Measurements from ENCODE around the gene ABHD6. TPM values are rescaled to one million over a fixed set of nuclear protein-coding genes. Genes with fewer than 3 reads are reported as not detected.
"Not testable (repeated sequence)": the region's sequence is repeated elsewhere in the genome, so short reads cannot be mapped to it uniquely, and the experiment has no call there.

Gene ABHD6
- polyA plus RNA-seq, 10 donors = 3.6 to 6.8 (median 4.2) TPM

GRCh38 chr3:58317811-58318210 lies 80.2 kb downstream of the ABHD6 start:
- DNase-seq = no peak

DNA sequence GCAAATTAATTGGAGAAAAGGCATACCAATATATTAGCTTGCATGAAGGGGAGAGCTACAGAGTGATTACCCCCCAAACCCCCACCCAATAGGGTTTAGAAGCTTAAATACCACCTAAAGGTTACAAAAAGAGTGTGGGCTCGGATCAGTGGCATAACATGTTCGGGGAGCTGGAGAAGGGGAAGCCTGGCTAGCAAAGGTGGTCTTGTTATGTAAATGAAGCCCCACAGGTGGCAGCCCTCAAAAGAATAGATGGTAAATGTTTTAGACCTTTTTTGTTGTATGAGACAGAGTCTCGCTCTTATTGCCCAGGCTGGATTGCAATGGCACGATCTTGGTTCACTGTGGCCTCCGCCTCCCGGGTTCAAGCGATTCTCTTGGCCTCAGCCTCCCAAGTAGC lies 84.2 kb downstream of the ABHD6 start:
- no peak for DNase-seq

DNA sequence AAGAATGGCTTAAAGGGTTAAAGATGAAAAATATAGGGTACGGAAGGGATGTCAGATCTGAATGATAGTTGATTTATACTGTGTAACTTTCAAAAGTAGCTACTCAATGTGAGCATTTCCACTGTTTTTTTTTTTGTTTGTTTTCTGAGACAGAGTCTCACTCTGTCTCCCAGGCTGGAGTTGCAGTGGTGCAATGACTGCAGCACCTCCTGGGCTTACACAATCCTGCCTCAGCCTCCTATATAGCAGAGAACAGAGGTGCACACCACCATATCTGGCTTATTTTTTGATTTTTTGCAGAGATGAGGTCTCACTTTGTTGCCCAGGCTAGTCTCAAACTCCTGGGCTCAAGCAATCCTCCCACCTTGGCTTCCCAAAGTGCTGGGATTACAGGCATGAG lies 85.2 kb downstream of the ABHD6 start:
- no peak for DNase-seq

GRCh38 chr3:58323529-58324390 lies 86.2 kb downstream of the ABHD6 start:
- no peak for DNase-seq

DNA sequence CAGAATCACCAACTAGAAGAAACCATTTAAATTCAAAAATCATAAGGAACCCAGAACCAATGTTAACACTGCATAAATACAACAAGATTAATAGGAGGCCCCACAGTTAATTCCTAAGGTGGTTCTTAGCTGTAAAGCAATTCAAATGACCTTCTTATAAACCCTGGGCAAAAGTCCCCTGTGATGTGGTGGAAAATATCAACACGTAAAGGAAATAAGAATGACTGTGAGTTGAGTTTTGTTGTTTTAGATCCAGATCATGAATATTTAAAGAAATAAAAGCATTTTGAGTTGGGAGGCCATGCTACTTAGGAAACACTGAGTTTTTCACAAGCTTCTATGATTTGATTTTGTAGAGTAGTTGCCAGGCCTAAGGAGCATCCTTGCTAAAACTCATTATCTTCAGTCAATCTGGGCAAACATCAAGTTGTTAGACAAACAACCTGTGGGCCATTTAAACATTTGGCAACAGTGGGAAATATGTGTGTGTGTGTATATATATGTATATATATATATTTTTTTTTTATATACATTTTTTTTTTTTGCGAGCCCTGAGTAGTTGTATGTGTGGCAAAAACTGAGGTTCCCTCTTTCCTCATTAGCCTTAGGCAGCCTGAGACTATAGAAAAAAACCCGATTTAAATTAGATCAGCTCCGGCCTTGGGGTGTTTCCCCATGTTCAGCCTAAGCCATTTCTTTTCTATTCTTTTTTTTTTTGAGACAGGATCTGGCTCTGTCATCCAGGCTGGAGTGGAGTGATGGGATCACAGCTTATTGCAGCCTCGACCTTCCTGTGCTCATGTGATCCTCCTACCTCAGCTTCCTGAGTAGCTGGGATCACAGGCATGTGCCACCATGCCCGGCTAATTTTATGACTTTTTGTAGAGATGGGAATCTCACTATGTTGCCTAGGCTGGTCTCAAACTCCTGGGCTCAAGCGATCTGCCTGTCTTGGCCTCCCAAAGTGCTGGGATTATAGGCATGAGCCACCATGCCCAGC lies 87.1 kb downstream of the ABHD6 start:
- DNase-seq = no peak

- DNase-seq = no peak
Observed at GRCh38 chr3:58325525-58325992, 88.0 kb downstream of the ABHD6 start.

DNA sequence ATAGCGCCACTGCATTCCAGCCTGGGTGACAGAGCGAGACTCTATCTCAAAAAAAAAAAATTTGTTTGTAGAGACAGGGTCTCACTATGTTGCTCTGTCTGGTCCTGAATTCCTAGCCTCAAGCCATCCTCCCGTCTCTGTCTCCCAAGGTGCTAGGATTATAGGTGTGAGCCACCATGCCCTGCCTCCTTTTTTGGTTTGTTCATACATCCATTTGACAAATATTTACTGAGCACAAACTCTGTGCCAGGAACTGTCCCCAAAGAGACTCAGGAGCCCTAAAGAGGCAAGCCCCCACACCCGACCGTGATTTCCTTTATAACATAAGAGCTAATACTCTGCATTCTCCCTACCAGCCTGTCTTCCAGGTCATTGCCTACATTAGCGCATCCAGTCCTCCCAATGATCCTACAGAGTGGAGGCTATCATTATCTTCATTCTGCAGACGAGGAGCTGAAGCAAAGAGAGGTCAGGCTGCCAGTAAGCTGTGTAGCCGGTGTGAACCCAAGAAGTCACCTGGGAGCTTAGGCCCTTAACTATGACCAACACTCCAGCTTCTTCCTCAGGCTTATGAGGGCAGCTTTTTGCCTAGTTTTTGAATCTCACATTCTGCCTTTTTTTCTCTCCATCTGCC lies 88.8 kb downstream of the ABHD6 start:
- DNase-seq = no peak

DNA sequence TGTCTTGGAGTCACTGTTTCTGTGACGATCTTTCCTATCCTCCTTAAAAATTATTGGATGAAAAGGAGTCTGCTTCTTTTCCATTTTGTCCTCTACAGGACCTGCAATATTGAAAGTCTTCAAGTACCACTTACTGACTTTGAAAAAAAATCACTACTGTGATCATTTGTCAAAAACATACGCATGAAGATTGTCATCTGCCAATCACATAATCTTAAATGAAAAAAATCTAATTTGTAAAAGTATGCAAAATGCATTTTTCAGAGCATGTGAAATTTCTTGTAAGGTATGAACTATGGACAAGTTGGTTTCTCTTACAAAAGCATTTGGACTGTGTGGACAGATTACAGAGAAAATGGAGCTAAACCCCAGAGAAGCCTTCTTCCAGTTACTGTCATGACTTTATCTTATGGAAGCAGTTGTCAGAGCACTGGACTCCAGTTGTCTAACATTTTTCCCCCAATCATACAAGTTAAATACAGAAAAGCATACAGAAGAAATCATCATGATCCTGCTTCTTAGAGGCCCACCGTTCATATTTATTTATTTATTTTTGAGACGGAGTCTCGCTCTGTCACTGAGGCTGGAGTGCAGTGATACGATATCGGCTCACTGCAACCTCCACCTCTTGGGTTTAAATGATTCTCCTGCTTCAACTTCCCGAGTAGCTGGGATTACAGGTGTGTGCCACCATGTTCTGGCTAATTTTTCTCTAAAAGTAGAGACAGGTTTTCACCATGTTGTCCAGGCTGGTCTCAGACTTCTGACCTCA lies 91.7 kb downstream of the ABHD6 start:
- no peak for DNase-seq

GRCh38 chr3:58329922-58330413 lies 92.4 kb downstream of the ABHD6 start:
- DNase-seq = no peak

DNA sequence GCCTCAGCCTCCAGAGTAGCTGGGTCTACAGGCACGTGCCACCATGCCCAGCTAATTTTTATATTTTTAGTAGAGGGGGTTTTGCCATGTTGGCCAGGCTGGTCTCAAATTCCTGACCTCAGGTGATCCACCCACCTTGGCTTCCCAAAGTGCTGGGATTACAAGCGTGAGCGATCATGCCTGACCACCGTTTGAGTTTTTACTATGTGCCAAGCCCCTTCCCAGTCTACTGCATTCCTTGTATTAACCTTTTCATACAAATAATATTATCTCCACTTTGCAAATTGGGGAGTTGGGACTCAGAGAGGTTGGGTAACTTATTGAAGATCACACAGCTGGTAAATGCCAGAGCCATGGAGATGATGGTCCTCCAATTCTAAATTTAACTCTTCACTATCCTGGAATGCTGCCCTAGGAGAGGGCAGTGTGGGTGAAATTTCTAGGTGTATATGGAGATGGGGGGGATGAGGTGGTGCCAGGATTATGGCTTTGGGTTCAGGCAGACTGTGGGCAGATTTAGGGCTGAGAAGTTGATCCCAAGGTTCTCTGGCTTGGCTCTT lies 94.1 kb downstream of the ABHD6 start:
- no peak for DNase-seq

DNA sequence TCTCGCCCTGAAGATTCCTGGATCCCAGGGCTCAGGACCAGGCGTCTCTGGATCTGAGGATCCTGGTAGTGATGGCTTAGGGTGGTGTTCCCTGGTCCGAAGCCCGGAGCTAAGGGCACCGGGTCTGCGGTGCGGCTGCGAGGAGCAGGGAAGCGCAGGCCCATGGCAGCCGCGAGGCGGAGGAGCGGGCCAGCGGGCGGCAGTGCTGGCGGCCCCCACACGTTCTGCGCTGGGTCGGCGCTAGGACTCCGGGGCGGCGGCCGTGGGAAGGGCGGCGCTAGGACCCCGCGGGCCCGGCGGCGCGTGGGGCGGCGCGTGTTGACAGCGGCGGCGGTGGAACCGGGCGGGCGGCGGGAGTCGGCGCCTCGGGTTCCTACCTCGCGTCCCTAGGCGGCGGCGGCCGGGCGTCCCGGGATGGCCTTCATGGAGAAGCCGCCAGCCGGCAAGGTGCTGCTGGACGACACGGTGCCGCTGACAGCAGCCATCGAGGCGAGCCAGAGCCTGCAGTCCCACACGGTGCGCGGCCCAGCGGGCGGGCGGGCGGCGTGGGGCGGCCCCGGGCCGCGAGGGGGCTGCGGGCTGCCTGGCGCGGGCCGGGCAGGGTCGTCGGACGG lies 95.1 kb downstream of the ABHD6 start, which contains the start of gene PXK:
TSS of gene PXK (plus strand) at position 318 of the 614 bp plus-strand sequence. CDS start at position 415, 97 bp downstream.
- peak; percentile 80 to 95 (median 85) for DNase-seq

DNA sequence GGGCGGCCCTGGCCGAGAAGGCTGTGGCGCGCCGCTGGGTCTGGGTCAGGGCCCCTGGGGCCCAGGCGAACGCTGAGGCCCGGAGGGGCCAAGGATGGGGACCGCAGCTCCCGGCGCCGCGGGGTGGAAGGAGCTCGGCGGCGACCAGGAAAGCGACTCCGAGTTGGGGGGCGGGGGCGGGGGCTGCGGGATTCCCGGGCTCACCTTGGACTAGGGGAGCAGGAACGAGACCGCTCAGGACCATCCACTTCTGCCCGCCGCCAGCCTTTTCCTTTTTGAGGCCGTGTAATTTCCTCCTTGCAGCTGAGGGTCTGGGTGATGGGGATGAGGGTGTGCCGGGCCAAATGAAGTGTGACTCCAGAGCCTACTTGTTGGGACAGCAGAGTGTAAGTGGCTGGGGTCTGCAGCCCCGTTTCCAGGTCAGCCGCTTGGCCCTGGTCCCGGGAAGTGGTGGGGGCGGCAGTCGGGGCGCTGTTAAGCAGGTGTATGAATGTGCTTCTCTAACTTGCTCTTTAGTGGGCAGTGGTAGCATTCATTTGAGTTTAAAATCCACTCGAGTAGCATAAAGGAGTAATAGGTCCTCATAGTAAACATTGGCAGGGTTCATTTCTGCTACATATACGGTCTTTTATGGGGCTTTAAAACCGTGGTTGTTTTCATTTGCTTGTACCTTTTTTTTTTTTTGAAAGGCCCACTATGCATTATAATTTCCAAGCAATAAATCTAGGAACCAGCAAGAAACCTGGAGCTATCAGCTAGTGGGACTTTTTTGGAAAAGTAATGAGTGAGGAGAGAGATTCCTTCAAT lies 95.8 kb downstream of the ABHD6 start:
- DNase-seq = peak in 2 of 3 donors; percentile 30 to 71

DNA sequence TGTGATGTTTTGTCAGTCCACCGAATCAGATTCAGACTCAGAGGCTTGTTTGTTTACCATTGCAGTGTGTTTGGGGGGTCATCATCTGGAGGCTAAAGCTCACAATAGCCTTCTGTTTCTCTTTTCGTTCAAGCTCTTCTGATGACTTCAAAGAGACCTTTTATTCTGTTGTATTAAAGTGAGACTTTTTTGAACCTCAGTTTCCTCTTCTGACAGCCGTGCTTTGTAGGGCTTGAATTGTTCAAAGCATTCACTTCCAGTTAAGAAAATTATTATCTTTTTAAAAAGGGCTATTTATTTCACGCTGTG lies 96.4 kb downstream of the ABHD6 start:
- no peak for DNase-seq

GRCh38 chr3:58334506-58334884 lies 96.9 kb downstream of the ABHD6 start:
- DNase-seq = no peak

DNA sequence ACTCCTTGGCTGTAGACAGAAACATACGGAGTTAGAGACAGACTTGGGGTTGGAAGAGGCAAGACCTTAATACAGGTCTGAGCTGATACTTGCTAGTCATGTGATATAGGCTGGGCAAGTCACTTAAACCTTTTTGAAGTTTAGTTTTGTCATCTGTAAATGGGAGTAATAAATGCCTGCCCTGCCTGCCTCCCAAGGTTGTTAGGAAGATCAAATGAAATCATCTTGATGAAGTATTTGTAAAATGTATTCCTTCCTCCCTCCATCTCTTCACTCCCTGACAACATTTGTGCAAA lies 98.0 kb downstream of the ABHD6 start:
- DNase-seq = no peak

- DNase-seq = peak in 1 of 3 donors; percentile 77
Observed at GRCh38 chr3:58336135-58336882, 98.7 kb downstream of the ABHD6 start.

- DNase-seq = no peak
Observed at GRCh38 chr3:58337190-58337589, 99.6 kb downstream of the ABHD6 start.

- DNase-seq = not testable (repeated sequence)
Observed at GRCh38 chr3:58339146-58339545, 101.6 kb downstream of the ABHD6 start.
